ENCODE results near the gene LMO7. TPM values are rescaled to one million over a fixed set of nuclear protein-coding genes. Genes with fewer than 3 reads are reported as not detected.

Gene LMO7
- polyA plus RNA-seq, 5 donors, result 113 to 213 (median 199) TPM

DNA sequence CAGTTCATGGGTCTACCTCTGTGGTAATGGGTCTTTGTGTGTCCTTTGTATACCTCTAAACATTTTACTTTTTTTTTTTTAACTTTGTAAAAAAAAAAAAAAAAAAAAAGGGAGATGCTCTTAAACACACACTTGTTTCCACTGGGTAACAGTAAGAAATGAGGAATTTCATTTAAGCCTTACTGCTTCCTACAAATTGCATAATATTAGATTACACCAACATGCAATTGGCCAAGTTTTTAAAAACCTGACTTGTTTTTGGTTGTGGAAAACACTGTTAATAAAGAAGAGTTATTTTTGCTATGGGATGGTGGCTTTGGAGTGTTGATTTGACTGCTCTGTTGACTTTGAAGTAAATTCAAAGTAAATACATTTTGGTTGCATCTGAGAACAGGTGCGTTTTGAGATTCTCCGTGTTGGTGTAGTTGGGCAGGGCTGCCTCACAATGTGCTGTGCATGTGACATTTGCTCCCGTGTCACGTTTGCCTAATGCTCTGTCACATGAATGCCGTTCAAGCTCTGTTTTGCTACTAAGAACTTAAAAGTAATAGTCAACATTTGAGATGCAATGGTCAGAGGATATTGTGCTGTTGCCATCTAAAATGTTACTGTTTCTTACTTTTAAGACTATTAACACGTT lies 202.4 kb downstream of the LMO7 start:
- DNase-seq, result no peak

DNA sequence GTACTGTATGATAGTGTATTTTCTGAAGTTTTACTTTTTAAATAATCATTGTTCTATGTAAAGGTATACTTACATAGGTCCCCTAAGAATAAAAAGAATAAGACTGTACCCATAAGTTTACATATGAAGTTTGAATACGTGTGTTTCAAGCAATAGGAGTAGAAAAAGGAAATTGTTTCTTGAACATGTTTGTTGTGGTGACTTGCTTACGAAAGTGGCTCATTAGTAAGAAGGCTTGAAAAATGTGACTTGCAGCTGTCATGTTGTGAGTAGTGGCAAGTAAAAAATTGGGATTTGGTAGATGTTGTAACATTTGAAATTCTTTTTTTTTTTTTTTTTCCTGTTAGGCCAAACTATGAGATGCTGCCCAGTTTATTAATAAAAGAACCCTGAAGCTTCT lies 203.3 kb downstream of the LMO7 start:
- DNase-seq, result no peak

DNA sequence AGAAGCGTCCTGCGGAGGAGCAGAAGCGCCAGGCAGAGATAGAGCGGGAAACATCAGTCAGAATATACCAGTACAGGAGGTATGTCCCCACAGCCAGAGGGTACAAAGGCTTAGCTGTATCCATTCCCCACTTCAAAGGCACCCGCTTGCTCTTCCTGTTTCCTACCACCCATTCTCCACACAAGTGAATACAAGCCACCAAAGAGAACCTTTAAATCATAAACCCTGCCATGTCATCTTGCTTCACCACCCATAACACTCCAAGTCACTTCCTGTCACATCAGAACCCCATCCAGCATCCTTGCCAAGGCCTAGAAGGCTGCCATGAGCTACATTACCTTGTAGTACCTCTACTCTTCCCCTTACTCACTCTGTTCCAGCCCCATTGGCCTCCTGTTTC lies 205.8 kb downstream of the LMO7 start:
- DNase-seq, result no peak

DNA sequence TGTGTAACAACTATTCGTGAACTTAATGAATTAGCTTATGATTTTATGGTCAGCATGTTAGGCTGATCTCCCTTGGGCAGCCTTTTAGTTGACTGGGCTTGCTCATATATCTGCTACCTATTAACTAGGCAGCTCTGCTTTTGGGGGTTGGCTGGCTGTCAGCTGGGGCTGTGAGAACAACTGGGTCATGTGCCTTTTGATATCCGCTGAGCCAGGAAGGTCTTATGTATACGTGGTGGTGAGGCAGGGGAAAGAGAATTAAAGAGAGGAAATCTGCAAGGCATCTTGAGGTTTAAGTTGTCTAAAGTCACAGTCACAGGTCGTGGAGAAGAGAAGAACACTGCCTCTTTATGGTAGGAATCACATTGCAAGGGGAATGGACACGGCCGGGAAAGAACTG lies 206.9 kb downstream of the LMO7 start:
- DNase-seq, result no peak

DNA sequence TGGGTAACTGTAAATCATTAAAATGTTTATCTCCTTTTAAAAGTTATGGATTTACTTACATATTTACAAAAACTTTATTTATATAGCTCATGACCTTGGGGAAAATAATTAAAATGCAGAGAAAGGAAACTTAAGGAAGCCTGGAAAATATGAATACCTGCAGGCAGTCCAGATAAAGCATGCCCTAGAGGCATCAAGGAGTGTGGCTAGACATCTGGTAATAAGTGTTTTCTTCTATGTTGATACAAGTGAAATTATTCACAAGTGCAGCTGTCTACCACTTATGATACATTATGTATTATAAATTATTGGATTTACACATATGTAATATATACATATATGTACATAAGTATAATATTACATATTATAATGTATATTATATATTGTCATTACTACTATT lies 207.9 kb downstream of the LMO7 start:
- no peak for DNase-seq

DNA sequence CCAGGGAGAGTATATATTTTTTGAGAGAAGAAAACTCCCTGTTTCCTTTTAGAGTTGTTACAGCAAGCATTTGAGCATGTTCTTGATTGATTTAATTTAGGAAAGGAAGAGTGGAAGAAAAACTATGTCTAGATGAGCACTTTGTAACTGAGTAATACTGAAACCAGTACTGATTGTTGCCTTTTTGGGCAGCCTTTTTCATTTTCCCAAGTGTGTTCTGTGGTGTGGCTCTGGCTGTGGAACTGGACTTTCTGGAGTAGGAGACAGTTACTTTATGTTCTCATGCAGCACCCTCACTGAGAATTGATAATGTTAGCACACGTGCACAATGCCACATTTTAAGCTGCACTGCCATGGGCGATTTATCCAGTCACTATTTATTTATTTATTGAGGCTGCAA lies 211.5 kb downstream of the LMO7 start:
- no peak for DNase-seq

DNA sequence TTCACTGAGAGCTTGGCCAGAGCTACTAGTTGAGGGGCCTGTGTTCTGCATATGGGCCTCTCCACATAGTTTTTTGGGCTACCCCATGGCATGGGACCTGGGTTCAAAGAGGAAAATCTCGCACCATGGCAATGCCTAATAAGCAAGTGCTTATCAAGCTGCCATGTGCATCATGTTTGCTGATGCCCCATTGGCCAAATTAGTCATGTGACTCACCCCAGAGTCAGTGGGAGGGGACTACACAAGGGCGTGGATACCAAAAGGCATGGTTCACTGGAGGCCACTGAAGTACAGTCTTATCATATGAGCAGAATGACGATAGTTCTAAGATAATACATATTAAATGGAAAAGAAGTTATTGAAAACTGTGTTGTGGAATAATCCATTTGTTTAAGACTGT lies 214.8 kb downstream of the LMO7 start:
- DNase-seq, result no peak

DNA sequence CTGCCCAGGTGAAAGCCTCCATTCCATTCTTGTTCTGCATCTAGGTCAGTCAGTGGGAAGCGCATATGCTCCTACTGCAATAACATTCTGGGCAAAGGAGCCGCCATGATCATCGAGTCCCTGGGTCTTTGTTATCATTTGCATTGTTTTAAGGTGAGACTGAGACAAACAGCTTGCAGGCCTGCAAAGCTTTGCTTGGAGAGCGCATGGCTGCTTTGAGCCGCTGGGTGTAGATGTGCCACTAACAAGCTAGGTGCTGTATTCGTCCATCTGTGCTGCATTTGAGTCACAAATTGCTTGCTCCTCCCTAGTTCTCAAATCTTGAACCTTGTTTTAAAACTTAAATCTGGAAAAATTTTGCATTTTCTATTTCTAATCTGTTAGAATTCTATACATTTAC lies 219.1 kb downstream of the LMO7 start:
- DNase-seq, result no peak

DNA sequence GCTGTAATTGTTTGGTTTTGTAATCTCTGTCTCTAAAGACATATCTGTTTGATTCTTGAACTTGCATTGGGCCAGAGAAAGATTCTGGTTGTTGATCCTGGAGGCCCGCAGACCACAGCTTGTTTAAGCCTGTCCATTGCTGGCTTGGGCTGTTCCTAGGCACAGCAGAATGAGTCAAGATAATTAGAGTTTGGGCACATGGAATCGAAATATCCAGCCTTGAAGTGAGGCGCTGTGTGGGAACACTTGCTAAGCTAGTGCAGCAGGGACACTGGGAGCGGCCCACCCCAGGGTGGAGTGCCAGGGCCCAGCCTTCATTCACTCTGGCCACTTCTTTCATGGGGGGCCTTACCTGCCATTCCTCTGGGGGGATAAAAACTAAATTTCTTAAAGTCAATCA lies 219.7 kb downstream of the LMO7 start:
- no peak for DNase-seq

DNA sequence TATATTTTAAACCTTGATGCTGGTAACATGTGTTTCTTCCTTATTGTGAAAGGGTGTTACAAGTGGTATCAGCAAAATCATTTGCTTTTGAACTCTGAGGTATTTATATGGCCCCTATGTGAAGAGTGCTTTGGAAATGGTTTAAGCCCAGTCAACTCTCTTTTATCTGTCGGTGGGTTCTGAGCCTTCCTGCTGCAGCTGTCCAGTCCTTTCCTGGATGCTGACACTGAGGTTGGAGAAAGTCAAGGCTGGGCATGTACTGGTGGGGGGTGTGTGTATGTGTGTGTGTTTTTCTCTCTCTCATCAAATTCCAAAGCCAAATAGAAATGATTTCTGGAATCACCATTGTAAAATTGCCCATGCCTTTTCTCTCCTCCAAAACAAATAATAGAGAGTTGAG lies 221.2 kb downstream of the LMO7 start:
- no peak for DNase-seq

DNA sequence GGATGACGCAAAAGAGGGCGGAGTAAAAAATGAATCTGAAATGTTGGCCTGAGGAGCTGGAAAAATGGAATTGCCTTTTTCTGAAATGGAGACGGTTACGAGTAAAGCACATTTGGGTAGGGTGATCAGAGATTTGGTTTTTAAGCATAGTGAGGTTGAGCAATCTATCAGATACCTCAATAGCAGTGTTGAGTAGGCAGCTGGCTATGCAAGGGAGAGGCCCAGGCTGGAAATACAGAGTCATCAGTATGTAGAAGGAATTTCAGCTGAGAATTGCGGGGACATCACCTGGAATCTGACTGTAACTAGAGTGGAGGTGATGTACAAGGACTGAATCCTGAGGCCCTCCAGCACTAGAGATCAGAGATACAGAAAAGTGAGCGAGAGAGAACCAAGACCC lies 224.8 kb downstream of the LMO7 start:
- DNase-seq, result no peak

DNA sequence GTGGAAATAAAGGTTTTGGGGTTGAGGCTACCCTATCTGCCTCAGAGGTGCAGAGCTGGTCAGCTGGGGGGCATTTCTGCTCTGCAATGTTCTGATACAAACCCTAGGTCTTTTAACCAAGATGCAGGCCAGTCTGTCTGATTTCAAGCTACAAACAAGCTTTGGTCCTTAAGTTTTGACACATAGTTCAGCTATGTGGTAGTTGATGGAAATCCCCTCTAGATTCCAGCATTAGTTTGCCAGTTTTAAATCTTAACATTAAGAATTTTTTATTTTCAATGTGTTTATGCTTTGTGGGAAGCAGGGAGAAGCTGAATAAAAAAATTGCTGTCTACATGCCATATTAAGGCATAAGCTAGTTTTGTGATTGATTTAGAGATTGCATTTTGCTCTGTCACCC lies 225.7 kb downstream of the LMO7 start:
- DNase-seq, result no peak

DNA sequence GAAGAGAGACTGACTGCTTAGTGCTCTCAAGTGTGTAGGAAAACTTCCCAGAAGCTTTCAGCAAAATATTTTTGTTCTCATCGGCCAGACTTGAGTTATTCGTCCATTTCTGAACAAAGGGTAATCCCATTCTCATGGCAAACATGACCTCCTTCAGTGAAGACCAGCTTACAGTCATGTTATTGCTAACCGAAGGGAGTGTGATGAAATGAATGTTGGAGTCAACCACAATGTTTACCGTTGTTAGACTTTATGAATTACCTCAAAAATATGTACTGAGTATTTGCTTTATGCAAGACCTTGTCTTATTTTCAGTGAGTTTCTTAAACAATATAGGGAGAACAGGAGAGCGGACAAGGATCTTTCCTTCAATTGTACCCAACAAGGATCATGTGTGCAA lies 228.6 kb downstream of the LMO7 start:
- no peak for DNase-seq

DNA sequence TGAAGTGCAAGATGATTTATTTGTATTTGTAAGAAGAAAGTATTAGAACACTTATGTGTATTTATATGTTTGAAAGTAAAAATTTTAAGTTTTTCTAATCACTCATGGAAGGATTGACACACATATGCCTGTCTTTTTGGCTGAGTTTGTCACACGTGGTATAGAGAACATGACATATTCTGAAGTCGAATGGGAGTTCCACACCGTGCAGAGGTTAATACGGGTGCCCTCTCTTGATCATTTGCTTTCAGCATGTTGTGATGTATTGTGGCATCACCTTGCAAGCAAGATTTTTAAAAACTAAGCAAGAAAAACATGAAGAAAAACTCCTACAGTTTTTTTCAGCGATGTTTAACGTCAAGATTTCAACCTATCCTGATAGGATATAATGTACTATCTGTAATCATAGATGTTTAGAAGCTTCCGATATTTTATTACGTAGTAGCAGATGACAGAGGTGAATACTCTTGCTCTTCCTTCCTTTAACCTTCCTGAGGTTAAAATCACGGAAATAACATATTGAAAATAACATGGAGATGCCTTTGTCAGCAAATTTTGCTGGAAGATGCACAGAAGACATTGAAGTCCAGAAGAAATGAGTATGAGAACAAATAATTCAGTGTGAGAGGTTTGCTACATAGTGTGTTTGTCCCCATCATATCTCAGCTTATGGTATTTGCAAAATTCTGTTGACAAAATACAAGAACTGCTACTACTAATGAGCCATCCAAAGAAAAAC lies 231.4 kb downstream of the LMO7 start:
- DNase-seq, result no peak

DNA sequence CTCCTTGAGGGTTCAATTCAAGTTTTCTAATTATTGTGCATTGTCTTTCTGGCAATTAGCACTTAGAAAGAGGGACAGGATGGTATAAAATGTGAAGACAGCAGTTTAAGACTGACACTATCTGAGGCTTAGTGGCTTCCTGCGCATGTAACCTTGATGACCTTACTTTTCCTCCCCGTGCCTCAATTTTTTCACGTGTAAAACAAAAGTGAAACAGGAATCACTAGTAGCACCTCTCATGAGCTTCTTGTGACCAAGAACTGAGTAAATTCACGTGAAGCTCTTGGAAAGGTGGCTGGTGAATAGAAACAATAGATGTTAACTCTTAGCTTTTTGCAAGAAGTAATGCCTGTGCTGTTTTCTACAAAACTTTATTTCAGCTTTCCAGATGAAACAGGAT lies 233.9 kb downstream of the LMO7 start:
- no peak for DNase-seq

DNA sequence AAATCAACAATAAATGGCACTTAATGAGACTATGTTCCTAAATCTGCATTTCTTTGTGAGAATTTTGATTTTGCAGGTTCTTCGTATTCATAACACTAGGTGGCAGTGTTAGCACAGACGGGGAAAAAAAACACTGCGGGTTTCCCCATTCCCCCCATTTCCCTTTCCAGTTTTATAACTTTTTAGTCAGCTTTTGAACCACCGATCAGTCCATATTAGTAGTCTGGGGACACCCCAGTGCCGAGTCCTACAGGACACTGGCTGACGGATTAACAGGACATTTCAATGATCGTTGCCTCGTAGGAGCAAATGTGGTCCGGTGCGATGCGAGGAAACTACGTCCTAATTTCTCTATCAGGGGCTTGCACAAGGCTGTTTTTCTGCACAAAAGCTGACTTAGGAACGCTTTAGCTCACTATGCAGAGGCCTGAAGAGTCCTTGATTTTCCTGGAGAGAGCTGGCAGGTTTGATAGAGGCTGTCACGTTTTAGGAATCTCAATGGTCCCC lies 234.3 kb downstream of the LMO7 start:
- DNase-seq, result peak; percentile 42 to 47

DNA sequence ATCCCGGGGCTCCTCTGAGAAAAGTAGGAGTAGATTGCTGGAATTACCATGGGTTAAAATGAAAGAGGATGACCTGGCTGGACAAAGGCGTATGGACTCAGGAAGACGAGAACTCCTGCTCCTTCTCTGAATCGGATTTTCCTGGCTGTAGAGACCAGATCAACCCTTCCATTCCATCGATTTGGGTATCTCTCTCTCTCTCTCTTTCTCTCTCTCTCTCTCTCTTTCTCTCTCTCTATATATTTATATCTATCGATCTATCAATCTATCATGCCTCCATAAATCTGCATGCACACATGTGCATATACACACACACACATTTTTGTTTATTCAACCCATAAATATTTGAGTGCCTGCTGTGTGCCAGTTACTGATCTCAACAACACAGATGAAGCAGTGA lies 234.9 kb downstream of the LMO7 start:
- DNase-seq, result no peak

DNA sequence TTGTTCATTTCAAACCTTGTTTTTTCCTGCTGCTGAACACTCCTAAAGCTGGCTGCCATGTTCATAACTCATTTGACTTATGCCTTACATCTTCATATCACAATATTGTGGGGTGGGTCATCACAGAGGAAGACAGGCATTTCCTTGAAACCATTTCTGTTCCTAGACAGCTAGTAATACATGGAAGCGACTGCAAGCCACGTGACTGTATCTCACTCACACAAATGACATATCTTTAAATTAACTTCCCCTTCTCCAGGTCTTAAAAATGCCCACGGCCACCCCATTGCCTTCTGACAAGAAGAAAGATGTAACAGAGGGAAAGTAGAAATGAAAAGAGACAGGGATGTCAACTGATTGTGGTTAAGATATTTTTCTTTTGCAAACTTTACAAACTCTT lies 236.8 kb downstream of the LMO7 start:
- no peak for DNase-seq

DNA sequence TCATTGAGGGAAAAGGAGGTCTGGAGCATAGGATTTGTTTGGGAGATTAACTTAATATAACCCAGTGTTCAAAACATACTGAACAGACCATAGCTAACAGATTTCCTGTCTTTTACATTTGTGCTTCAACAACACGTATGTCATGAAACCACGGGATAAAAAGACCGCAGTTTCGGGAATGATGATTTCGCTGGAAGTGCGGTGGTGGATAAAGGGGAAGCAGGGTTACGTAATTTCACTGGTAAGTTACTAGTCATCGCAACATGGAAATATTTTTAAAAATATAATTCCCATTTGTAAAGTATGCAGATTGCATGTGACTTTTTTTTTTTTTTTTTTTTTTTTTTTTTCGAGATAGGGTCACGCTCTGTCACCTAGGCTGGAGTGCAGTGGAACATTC lies 237.4 kb downstream of the LMO7 start:
- no peak for DNase-seq

DNA sequence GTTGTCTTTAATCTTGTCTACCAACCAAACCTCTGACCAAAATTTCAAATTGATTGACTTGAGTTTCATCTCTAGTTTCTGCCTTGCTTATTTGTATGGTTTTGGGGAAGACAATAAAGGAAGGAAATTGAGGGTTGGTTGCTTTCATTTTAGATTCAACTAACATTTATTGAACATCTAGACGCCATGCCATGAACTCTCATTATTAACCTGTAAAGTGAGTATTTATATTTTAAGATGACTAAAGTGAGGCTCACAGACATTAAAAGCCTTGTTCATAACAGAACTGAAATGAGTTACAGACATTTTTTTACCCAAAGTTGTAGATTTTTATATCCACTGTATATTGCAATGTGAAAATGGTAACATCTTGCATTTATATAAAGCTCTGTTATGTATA lies 239.3 kb downstream of the LMO7 start:
- no peak for DNase-seq

DNA sequence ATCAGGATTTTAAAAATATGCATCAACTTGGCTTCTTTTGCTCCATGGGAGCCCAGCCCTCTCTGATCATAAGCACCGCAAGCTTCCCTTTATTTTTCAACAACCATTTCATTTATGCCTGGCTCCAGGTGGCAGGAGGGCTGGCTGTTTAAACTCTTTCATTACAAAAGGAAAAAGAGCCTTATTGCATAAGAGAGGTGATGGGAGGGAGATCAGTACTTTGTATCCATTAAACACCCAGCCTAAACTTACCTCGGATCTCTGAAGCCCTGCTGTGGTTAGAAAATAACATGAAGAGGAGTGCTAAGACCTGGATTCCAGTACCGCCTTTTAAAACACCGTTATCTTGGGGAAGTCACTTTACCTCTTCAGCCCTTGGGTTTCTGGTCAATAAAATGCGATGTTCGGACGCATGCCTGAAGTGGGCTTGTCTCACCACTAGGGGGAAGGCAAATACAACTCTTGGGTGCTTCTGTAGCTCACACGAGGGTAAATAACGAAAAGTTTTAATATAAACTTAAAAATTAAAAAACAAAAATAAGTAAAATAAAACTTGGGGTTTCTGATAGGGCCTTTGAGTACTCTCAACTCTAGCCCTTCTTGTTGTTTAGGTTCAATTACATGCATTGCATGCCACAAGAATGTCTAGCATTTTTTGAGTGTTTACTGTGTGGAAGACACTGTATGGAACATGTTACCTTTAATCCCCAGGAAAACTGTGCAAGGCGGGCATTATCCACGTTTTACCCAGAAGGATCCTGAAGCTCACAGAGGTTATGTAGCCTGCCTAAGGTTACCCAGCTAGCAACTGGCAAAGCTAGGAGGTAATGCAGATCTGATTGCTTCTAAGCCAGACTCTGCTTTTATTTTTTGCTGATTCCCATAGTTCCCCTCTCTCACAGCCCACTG lies 240.3 kb downstream of the LMO7 start:
- DNase-seq, result peak; percentile 50 to 60

DNA sequence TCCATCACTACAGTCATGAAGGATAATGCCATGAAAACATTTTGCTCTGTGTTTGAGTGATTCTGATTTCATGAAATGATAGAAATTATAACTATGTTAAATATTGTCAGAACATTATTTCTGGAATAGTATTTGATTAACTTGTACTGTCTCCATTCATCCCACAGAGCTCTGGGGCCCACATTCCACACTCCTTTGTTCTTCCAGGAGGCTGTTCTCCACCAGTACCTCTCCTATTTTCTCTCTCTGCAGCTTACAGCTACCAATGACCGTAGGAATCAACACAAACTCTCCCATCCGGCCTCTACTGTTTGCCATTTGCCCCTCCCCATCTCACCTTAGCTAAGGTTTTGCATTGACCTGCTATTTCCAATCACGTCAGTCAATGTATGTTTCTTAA lies 240.9 kb downstream of the LMO7 start:
- no peak for DNase-seq

DNA sequence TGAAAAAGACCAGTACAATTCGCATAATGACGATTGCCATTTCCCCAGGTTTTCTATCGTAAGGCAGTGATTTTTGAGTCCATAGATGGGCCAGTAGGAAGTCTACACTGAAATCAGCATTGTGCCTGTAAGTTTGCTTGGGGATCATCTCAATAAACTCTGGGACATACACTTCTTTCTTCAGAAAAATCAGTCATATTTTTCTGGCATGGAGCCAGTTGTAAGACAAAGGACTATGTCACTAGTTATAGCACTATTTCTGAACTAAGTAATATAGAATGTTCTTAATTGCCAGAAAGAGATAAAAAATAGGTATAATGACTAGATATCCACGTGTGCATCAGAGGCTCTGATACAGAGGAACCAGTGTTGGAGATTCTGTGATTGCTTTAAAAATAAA lies 243.5 kb downstream of the LMO7 start:
- DNase-seq, result no peak

Measured in right lung (tissue), 5 donors.